ENCODE data around the gene AXL.

AXL gene

DNA sequence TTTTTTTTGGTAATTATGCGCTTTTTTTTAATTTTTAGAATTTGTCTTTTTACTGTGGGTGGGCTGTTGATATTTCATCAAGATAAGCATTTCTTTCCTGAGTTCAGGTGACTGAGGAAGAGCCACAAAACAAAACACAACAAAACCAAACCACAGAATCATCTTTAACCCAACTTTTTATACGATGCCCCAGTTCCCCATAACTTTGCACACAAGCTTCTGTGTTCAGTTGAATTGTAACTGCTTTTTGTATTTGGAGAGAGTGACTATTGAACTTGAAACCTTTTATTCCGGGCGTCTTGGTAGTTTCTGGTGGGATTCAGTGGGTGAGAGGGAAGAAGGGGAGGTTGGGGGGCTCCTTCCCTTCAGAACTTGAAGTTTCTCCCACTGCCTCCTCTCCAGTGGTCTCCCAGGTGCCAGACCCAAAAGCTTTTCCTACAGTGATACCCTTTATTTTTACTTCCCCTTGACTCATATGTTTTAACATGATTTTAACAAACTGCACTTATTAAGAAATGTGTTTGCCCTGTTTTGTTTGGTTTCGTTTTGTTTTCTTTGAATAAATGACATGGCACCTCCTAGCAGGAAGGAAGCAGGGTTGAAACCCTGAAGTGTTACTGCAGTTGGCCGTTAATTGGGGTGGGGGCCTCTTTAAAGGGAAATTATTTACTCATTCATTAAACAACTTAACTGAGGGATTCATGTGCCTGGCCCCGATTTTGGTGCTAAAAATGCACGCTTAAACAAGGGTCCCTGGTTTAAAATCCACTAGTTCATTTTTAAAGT is 88.3 kb downstream of the AXL start:
- H3K27ac ChIP-seq, result peak overlapping the region; percentile 73 to 97 (median 93)
- no peaks in the 10 kb centered on the region for H3K9me3 ChIP-seq (replicated peaks in 1 of 11)
- H3K36me3 ChIP-seq, result peaks cover 45 to 71% (median 52%) of the 10 kb centered on the region in 11 experiments
- no peaks in the 10 kb centered on the region for H3K27me3 ChIP-seq
- H3K9ac ChIP-seq, result peak overlapping the region; percentile 63 to 95 (median 90); a peak in 21 of 22 replicates
- H3K4me3 ChIP-seq, result peak overlapping the region in 6 of 10 experiments; percentile 4 to 52 (median 13); a peak in 6 of 20 replicates
- no peak for TF ChIP-seq Cebpa-rat (IDR thresholded peaks at IDR 0.05)
- H3K4me2 ChIP-seq, result peak overlapping the region; percentile 79 to 98 (median 92)
- H4K20me1 ChIP-seq, result peaks cover 0 to 82% (median 62%) of the 10 kb centered on the region in 11 experiments; a peak in 18 of 22 replicates
- peaks cover 84 to 93% (median 91%) of the 10 kb centered on the region in 10 experiments for H3K4me1 ChIP-seq

DNA sequence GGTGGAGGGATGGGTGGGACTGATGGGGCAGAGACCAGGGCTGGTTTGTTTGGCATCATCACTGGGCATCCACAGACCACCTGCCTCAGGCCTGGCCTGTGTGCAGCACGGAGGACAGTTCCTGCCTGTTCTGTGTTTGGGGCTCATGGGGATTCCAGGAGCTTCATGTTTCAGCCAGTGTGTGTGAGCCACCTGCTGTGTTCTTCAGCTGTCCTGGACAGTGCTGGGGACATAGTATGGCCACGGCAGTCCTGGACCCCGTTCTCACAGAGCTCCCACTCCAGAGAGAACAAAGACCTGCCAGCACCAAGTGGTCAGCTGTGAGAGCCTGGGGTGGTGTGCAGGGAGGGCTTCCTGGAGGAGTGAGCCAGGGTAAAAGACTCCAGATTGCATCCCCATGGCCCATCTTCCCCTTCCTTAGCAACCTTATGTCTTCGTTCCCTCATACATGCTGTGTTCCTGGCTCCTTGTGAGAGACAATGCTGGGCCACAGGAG is 89.0 kb downstream of the AXL start:
- H3K9ac ChIP-seq, result peak overlapping the region; percentile 63 to 95 (median 90)
- peaks cover 45 to 73% (median 56%) of the 10 kb centered on the region in 11 experiments for H3K36me3 ChIP-seq
- H3K4me2 ChIP-seq, result peak overlapping the region; percentile 79 to 98 (median 92)

DNA sequence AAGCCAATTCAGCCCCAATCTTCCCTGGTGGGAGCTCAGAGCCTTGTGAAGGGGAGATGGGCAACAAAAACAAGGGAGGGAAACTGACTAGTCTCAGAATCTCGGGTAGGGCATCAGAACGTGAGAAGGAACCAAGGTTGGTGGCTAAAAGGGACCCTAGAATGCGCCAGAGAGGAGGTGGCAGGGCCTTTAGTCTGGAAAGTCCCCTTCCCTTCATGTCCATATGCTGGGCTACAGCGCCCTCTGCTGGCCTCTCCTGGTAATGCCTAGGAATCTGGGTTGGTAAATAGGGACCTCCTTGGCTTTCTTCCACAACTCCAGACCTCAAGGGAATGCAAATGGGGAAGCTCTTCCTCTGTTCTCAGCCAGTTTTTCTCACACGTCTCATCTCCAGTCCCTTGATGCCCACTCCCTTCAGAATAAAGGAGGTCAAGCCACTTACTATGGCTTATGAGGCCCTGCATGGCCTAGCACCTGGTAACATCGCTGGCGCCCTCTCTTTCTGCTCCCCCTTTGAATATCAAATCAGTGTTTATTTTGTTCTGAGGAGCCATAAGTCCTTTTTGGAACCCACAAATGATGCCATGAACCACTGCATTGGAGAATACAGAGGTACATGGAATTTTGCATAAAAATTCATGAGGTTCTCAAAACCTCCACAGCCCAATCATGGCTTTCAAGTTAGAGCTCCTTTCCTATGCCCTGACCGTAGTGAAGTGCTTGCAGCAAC is 89.6 kb downstream of the AXL start:
- no peak for TF ChIP-seq Cebpa-rat (IDR thresholded peaks at IDR 0.05)
- H3K27ac ChIP-seq, result peak overlapping the region; percentile 86 to 97 (median 95)
- H3K9ac ChIP-seq, result peak overlapping the region; percentile 87 to 97 (median 93)
- no peaks in the 10 kb centered on the region for H3K9me3 ChIP-seq (replicated peaks in 1 of 11)
- H3K27me3 ChIP-seq, result no peaks in the 10 kb centered on the region
- H4K20me1 ChIP-seq, result peaks cover 6 to 82% (median 61%) of the 10 kb centered on the region in 11 experiments; a peak in 21 of 22 replicates
- H3K4me3 ChIP-seq, result peak overlapping the region in 8 of 10 experiments; percentile 68 to 83 (median 72); a peak in 9 of 20 replicates
- peaks cover 45 to 73% (median 56%) of the 10 kb centered on the region in 11 experiments for H3K36me3 ChIP-seq
- H3K4me1 ChIP-seq, result peaks cover 84 to 93% (median 90%) of the 10 kb centered on the region in 10 experiments
- peak overlapping the region; percentile 79 to 98 (median 92) for H3K4me2 ChIP-seq

More for the DNA sequence above, 89.0 kb downstream of the AXL start:
- Histone ChIP-seq H3K4me1 (peaks cover 84 to 93% (median 91%) of the 10 kb centered on the region in 10 experiments), H3K27me3 (no peaks in the 10 kb centered on the region), H3K4me3 (no peak overlapping the region; a peak in 1 of 20 replicates), H3K9me3 (replicated peaks in 1 of 11) (no peaks in the 10 kb centered on the region), H3K27ac (peak overlapping the region; percentile 73 to 97 (median 93)), H4K20me1 (peaks cover 1 to 82% (median 61%) of the 10 kb centered on the region in 11 experiments; a peak in 21 of 22 replicates)
- TF ChIP-seq Cebpa-rat (IDR thresholded peaks at IDR 0.05), result no peak

DNA sequence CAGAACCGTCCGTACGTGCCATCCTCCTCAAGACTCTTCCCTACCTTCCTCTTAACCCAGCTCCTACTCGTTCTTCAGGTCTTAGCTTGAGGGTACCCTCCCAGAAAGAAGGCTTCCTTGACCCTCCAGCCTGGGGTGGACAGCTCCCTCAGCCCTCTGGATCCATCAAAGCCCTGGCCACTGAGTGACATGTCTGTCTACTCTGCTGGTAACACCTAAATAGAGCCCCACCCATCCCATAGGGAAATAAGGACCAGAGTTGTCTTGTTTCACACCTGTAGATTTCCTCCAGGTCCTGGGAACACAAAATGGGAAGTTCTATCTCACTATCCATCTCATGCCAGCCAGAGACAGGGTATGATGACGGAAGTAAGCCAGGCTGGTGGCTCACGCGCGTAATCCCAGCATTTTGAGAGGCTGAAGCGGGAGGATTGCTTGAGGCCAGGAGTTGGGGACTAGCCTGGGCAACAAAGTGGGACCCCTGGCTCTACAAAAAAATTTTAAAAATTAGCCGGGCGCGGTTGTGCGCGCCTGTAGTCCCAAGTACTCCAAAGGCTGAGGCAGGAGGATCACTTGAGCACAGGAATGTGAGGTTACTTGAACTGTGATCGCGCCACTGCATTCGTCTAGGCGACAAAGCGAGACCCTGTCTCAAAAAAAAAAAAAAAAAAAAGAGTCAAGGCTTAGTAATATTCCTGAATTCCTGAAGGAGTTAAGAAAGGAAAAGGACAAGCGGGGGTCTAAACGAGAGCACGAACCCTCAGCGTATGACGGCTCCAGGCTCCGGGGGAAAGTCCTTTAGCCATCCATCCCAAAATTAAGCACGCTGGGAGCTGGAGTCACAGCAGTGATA is 90.4 kb downstream of the AXL start:
- no peak for TF ChIP-seq Cebpa-rat (IDR thresholded peaks at IDR 0.05)
- H3K9me3 ChIP-seq (replicated peaks in 1 of 11), result no peaks in the 10 kb centered on the region
- H3K27me3 ChIP-seq, result no peaks in the 10 kb centered on the region
- peak overlapping the region; percentile 79 to 98 (median 92) for H3K4me2 ChIP-seq
- peaks cover 45 to 73% (median 56%) of the 10 kb centered on the region in 11 experiments for H3K36me3 ChIP-seq
- H3K4me1 ChIP-seq, result peaks cover 80 to 90% (median 85%) of the 10 kb centered on the region in 10 experiments
- H3K9ac ChIP-seq, result peak overlapping the region; percentile 87 to 97 (median 93)
- peak overlapping the region; percentile 86 to 97 (median 95) for H3K27ac ChIP-seq
- H3K4me3 ChIP-seq, result peak overlapping the region; percentile 68 to 83 (median 72)
- H4K20me1 ChIP-seq, result peaks cover 9 to 81% (median 61%) of the 10 kb centered on the region in 11 experiments; a peak in 21 of 22 replicates

DNA sequence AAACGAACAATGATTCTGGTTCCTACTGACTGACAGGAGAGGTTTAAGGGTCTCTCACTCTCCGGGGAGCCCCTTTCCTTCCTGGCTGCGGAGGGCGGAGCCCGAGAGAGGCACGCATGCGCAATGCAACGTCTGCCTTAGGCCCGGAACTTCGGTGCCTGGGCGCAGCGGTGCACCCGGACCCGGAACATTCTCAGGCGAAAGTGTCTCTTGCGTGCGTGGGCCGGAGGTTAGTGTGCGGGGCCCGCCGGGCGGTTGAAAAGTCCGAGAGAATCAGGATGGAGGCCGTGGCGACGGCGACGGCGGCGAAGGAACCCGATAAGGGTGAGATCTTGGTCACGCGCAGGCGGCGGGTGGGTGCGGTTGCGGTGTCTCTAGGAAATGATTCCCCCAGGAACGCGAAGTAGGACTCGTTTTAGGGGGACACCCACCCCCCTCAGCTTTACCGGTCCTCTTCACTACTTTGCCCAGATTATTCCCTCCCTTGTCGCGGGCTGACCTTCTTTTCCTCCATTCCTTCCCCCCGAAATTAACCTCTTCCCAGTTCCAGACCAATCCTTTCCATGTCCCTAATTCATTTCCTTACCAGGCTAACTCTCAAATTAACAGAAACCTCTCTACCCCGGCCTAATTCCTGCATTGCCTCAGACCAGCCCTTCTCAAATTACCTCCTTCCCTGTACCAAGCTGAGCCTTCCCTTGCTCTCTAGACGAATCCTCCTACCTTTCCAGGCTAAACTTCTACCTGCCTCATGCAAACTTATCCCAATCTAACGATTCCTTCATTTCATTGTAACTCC is 91.2 kb downstream of the AXL start, which contains the start of gene CCDC97:
CCDC97 (plus strand) TSS at position 140 of the 799 bp plus-strand sequence; CDS start at position 279, 139 bp downstream.
- Histone ChIP-seq H3K4me3 (peak within 1 kb of the TSS; percentile 68 to 83 (median 72)), H3K4me1 (peaks cover 72 to 82% (median 76%) of the 10 kb centered on the region in 10 experiments), H3K27me3 (no peaks in the 10 kb centered on the region), H4K20me1 (peaks cover 13 to 83% (median 61%) of the 10 kb centered on the region in 11 experiments; a peak in 21 of 22 replicates), H3K9me3 (replicated peaks in 1 of 11) (no peaks in the 10 kb centered on the region), H3K4me2 (peak within 1 kb of the TSS; percentile 87 to 98 (median 94)), H3K9ac (peak within 1 kb of the TSS; percentile 87 to 97 (median 93)), H3K27ac (peak within 1 kb of the TSS; percentile 86 to 97 (median 95)), H3K36me3 (peaks cover 45 to 73% (median 56%) of the 10 kb centered on the region in 11 experiments)
- TF ChIP-seq Cebpa-rat (IDR thresholded peaks at IDR 0.05), result no peak

DNA sequence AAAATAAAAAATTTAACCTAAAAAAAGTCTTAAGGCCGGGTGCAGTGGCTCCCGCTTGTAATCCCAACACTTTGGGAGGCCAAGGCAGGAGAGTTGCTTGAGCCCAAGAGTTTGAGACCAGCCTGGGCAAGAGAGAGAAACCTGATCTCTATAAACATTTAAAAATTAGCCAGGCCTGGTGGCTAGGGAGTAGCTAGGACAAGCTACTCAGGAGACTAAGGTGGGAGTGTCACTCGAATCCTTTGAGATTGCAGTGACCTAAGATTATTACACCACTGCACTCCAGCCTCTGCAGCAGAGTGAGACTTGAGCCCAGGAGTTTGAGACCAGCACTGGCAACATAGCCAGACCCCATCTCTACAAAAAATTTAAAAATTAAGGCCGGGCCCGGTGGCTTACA is 92.0 kb downstream of the AXL start:
- peaks cover 65 to 73% (median 69%) of the 10 kb centered on the region in 10 experiments for H3K4me1 ChIP-seq
- H3K4me2 ChIP-seq, result peak overlapping the region; percentile 87 to 98 (median 94)
- no peaks in the 10 kb centered on the region for H3K9me3 ChIP-seq (replicated peaks in 1 of 11)
- peaks cover 13 to 83% (median 61%) of the 10 kb centered on the region in 11 experiments; a peak in 21 of 22 replicates for H4K20me1 ChIP-seq
- H3K27me3 ChIP-seq, result no peaks in the 10 kb centered on the region
- H3K9ac ChIP-seq, result peak overlapping the region; percentile 87 to 97 (median 93)
- H3K36me3 ChIP-seq, result peaks cover 44 to 73% (median 56%) of the 10 kb centered on the region in 11 experiments
- H3K4me3 ChIP-seq, result peak overlapping the region; percentile 68 to 83 (median 72)
- TF ChIP-seq Cebpa-rat (IDR thresholded peaks at IDR 0.05), result no peak
- peak overlapping the region in 10 of 11 experiments; percentile 86 to 97 (median 94); a peak in 18 of 22 replicates for H3K27ac ChIP-seq
